Hepatocyte (in vitro differentiated cells): ENCODE results near the gene PKNOX2. TPM values are rescaled to one million over a fixed set of nuclear protein-coding genes. Genes with fewer than 3 reads are reported as not detected.

Experiments used
- DNase-seq: peaks from one replicate; pipeline ENCODE4 v3.0.0-alpha.2; 2016; ENCODE audit warnings: low spot score
- H2AFZ ChIP-seq: fragments of 200-600 bp; sonication (generic); 2 replicates; pipeline ENCODE4 v1.6.0; 2016; ENCODE audit warnings: antibody characterized with exemption, mild to moderate bottlenecking
- H3K27ac ChIP-seq: fragments of 200-600 bp; sonication (generic); 2 replicates; pipeline ENCODE4 v1.5.1; 2016; ENCODE audit warnings: mild to moderate bottlenecking
- H3K27me3 ChIP-seq: fragments of 200-600 bp; sonication (generic); 2 replicates; pipeline ENCODE4 v1.6.1; 2016
- H3K36me3 ChIP-seq: fragments of 200-600 bp; sonication (generic); replicated peaks from 2 replicates; pipeline ENCODE4 v1.5.1; 2016; ENCODE audit warnings: low read depth; ENCODE audit not compliant: insufficient read depth
- H3K4me1 ChIP-seq: fragments of 200-600 bp; sonication (generic); 2 replicates; pipeline ENCODE4 v1.5.1; 2016; ENCODE audit warnings: mild to moderate bottlenecking, moderate library complexity; ENCODE audit not compliant: insufficient read depth
- H3K4me2 ChIP-seq: fragments of 200-600 bp; sonication (generic); 2 replicates; pipeline ENCODE4 v1.6.0; 2016
- H3K4me3 ChIP-seq: fragments of 200-600 bp; sonication (generic); 2 replicates; pipeline ENCODE4 v1.5.1; 2016; ENCODE audit warnings: mild to moderate bottlenecking
- H3K79me2 ChIP-seq: fragments of 200-600 bp; sonication (generic); 2 replicates; pipeline ENCODE4 v1.6.0; 2017; ENCODE audit warnings: mild to moderate bottlenecking
- H3K9me2 ChIP-seq: fragments of 200-600 bp; sonication (generic); replicated peaks from 2 replicates; pipeline ENCODE4 v1.6.0; 2017; ENCODE audit warnings: mild to moderate bottlenecking; ENCODE audit not compliant: insufficient read depth
- H3K9me3 ChIP-seq: fragments of 200-600 bp; sonication (generic); 2 replicates; pipeline ENCODE4 v1.5.1; 2016; ENCODE audit warnings: low read depth, mild to moderate bottlenecking
- H4K20me1 ChIP-seq: fragments of 200-600 bp; sonication (generic); 2 replicates; pipeline ENCODE4 v1.6.0; 2016; ENCODE audit warnings: mild to moderate bottlenecking; ENCODE audit not compliant: insufficient read depth, poor library complexity, severe bottlenecking
- EZH2 ChIP-seq: fragments of 200-600 bp; sonication (generic); IDR thresholded peaks from 2 replicates; pipeline ENCODE4 v1.6.1; 2016; ENCODE audit warnings: antibody characterized with exemption, mild to moderate bottlenecking, borderline replicate concordance
- EZH2phosphoT487 ChIP-seq: fragments of 200-600 bp; sonication (generic); IDR thresholded peaks from one replicate; pipeline ENCODE4 v1.6.1; 2018; ENCODE audit warnings: antibody characterized with exemption, mild to moderate bottlenecking, low read depth, moderate library complexity; ENCODE audit not compliant: unreplicated experiment, severe bottlenecking
- WGBS: methylation state at CpG from one replicate; pipeline ENCODE4 v1.1.6; 2016; ENCODE audit warnings: low lambda C conversion rate; ENCODE audit errors: missing lambda C conversion rate; 5-methylcytosine and 5-hydroxymethylcytosine counted together
- polyA plus RNA-seq: library from polyadenylated mRNA; unstranded; fragments of >200 nt; fragmentation: Nextera tagmentation; extraction: Ambion mirVana; gene quantifications from 2 replicates; pipeline ENCODE4 v1.2.1, GENCODE V29; 2016
- total RNA-seq: library from RNA; depleted of rRNA; stranded (reverse); fragments of >200 nt; gene quantifications from 2 replicates; pipeline ENCODE4 v1.2.3, GENCODE V29; 2014
- TF ChIP-seq, protein P1 (sequence below): fragments of 200-600 bp; sonication (generic); IDR thresholded peaks from 2 replicates; pipeline ENCODE4 v1.5.1; 2016; ENCODE audit warnings: antibody characterized with exemption, mild to moderate bottlenecking; ENCODE audit not compliant: poor library complexity

Gene PKNOX2
- total and polyA plus RNA-seq, 2 experiments from 2014 or later = 3.0 to 3.1 TPM

DNA sequence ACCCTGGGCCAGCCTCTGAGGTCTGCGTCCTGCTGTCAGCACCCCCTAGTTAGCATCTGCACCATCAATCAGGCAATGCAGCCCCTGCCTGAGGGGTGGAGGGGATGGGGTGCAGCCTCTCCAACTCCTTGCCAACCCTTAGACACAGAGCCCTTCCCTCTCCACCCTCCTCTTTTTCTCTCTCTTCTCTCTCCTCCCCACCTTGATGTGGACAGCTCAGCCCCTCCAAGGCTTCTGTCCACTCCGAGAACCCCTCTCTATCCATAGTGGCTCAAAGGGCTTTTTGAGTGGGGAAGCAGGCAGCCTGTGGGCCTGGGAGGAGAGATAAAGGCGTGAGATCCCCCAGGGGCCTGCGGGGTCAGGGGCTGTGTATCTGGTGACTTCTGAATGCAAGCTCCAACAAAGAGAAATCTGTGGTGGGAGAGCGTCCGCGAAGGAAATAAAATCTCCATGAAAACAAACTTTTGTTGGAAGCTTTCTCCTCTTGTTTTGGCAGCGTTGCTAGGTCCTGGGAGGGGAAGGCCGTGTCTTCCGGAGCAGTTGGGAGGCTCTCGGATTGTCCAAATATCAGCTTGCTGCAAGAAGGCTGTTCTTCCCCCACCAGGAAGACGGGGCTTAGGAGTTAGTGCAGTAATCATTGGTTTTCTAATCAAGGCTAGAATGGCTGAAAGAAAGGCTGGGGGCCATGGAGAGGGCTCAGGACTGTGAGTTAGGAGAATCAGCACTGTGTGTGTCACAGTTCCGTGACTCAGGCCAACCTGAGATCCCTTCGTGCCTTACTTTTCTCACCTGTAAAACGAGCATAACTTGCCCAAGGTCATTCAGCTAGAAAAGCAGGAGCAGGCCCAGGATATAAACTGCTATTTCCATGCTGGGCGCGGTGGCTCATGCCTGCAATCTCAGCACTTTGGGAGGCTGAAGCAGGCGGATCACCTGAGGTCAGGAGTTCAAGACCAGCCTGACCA is 50.3 kb downstream of the PKNOX2 start:
- Histone ChIP-seq H2AFZ (peak overlapping the region; percentile 41), H4K20me1 (no peaks in the 10 kb centered on the region), H3K4me1 (peaks cover 27% of the 10 kb centered on the region), H3K9me3 (no peaks in the 10 kb centered on the region), H3K79me2 (no peaks in the 10 kb centered on the region), H3K27me3 (no peaks in the 10 kb centered on the region), H3K9me2 (no peaks in the 10 kb centered on the region), H3K36me3 (no peaks in the 10 kb centered on the region), H3K4me2 (peak overlapping the region; percentile 60), H3K27ac (peak overlapping the region; percentile 83), H3K4me3 (no peak overlapping the region)
- WGBS = 55% methylated on average over 18 of the region's 18 CpGs
- DNase-seq = no peak
- TF ChIP-seq EZH2phosphoT487 (no peak), EZH2 (no peak)
- TF ChIP-seq, protein P1, sequence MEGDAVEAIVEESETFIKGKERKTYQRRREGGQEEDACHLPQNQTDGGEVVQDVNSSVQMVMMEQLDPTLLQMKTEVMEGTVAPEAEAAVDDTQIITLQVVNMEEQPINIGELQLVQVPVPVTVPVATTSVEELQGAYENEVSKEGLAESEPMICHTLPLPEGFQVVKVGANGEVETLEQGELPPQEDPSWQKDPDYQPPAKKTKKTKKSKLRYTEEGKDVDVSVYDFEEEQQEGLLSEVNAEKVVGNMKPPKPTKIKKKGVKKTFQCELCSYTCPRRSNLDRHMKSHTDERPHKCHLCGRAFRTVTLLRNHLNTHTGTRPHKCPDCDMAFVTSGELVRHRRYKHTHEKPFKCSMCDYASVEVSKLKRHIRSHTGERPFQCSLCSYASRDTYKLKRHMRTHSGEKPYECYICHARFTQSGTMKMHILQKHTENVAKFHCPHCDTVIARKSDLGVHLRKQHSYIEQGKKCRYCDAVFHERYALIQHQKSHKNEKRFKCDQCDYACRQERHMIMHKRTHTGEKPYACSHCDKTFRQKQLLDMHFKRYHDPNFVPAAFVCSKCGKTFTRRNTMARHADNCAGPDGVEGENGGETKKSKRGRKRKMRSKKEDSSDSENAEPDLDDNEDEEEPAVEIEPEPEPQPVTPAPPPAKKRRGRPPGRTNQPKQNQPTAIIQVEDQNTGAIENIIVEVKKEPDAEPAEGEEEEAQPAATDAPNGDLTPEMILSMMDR = no peak

DNA sequence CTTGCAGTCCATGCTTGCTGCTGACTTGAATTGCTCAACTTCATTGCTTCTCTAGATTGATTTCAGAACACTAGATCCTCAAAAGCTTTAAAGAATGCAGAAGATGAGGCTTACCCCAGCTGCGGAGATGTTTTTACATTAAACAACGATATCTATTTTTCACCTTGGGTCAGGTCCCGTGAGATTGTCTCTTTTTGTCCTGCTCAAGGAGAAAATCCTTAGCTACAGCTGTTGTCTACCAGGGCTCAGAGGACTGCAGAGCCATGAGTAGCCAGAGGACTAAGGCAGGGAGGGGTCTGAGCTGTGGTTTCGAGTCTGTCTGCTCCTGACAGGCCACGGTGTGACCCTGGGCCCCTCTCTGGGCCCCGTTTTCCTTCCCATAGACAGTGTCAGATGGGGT is 51.4 kb downstream of the PKNOX2 start:
- Histone ChIP-seq H3K9me3 (no peaks in the 10 kb centered on the region), H3K36me3 (no peaks in the 10 kb centered on the region), H3K4me2 (peak overlapping the region; percentile 53), H3K27ac (peak overlapping the region; percentile 74), H2AFZ (no peak overlapping the region), H3K27me3 (no peaks in the 10 kb centered on the region), H3K4me3 (no peak overlapping the region), H3K4me1 (peaks cover 27% of the 10 kb centered on the region), H3K79me2 (no peaks in the 10 kb centered on the region), H4K20me1 (no peaks in the 10 kb centered on the region), H3K9me2 (no peaks in the 10 kb centered on the region)
- 59% methylated on average over 6 of the region's 6 CpGs for WGBS
- DNase-seq = no peak
- TF ChIP-seq, protein P1 = no peak
- no peak for TF ChIP-seq EZH2
- TF ChIP-seq EZH2phosphoT487 = no peak

DNA sequence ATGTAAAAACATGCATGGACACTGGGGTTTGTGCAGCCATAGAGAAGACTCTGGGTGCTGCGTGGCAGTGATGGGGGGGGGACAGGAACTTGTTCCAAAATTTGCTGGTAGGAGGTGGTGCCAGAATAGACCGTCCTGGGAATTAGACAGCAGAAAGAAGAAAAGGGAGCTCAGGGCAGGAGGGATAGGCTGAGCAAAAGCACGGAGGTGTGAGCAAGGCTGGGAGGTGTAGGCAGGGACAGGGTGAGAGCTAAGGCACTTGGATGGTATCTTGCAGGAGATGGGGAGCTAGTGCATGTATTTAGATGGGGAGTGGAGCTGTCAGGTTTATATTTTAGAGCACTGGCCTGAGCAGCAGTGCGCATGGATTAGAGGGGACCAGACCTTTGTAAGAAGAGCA is 53.8 kb downstream of the PKNOX2 start:
- no peak for DNase-seq
- Histone ChIP-seq H3K27me3 (no peaks in the 10 kb centered on the region), H3K79me2 (no peaks in the 10 kb centered on the region), H3K4me3 (no peak overlapping the region), H3K4me2 (no peak overlapping the region), H2AFZ (no peak overlapping the region), H3K9me2 (no peaks in the 10 kb centered on the region), H3K27ac (no peak overlapping the region), H3K36me3 (no peaks in the 10 kb centered on the region), H3K4me1 (peaks cover 17% of the 10 kb centered on the region), H3K9me3 (no peaks in the 10 kb centered on the region), H4K20me1 (no peaks in the 10 kb centered on the region)
- TF ChIP-seq, protein P1 = no peak
- TF ChIP-seq EZH2 (no peak), EZH2phosphoT487 (no peak)
- 86% methylated on average over 4 of the region's 4 CpGs for WGBS
